Psoas muscle (tissue), 8 donors: ENCODE data around the gene TPST1. TPM values are rescaled to one million over a fixed set of nuclear protein-coding genes. Genes with fewer than 3 reads are reported as not detected.

Source experiments
- ATAC-seq, 4 donors: fragments of 200-7000 bp; cut with Tn5 transposase; one replicate each; pipeline ENCODE4 v1.9.1; 2020; ENCODE audit warnings: moderate library complexity in 3 of 4, mild to moderate bottlenecking in 2 of 4
- DNase-seq, 2 donors: peaks; one replicate each; pipeline ENCODE4 v3.0.0-alpha.2; 2020
- H3K27ac ChIP-seq: fragments of 200-600 bp; one replicate; pipeline ENCODE4 v1.8.0; 2022
- H3K27me3 ChIP-seq, 3 donors: fragments of 200-600 bp in 1 of 3; one replicate each; pipeline versions ENCODE4 v1.6.1 to v1.8.0; 2013 to 2022; ENCODE audit warnings: low read length in 2 of 3, mild to moderate bottlenecking in 2 of 3, moderate library complexity in 1 of 3; ENCODE audit not compliant: insufficient read depth in 3 of 3
- H3K36me3 ChIP-seq, 2 donors: fragments of 200-600 bp in 1 of 2; one replicate each; pipeline versions ENCODE4 v1.6.1 to v1.8.0; 2013 to 2022; ENCODE audit warnings: low read depth in 1 of 2, mild to moderate bottlenecking in 1 of 2, moderate library complexity in 1 of 2; ENCODE audit not compliant: insufficient read depth in 1 of 2
- H3K4me1 ChIP-seq: fragments of 200-600 bp; one replicate; pipeline ENCODE4 v1.8.0; 2022
- H3K4me3 ChIP-seq: fragments of 200-600 bp; one replicate; pipeline ENCODE4 v1.8.0; 2022; ENCODE audit warnings: mild to moderate bottlenecking
- H3K9me3 ChIP-seq: fragments of 200-600 bp; one replicate; pipeline ENCODE4 v1.8.0; 2022
- CTCF ChIP-seq: fragments of 200-600 bp; IDR thresholded peaks from one replicate; pipeline ENCODE4 v1.8.0; 2022; ENCODE audit warnings: antibody characterized with exemption
- WGBS, 3 donors: extraction: QIAGEN DNeasy Blood & Tissue Kit; methylation state at CpG; one replicate each; pipeline versions ENCODE4 v1.1.6 to v1.1.7; 2013; 5-methylcytosine and 5-hydroxymethylcytosine counted together
- intact Hi-C, 2 donors: fragments of 100-400 bp; cut with DNase I; formaldehyde crosslinking; loops; one replicate each; pipeline versions ENCODE4 v1.11.0 to v1.14.2; 2022
- polyA plus RNA-seq, 3 donors: library from polyadenylated mRNA; stranded (reverse); fragments of 200-250 nt; gene quantifications; one replicate each; pipeline ENCODE4 v1.2.3, GENCODE V29; 2013
- total RNA-seq, 4 donors: library from RNA; stranded (reverse); fragmentation: NEBNext Ultra II Directional in 2 of 4; extraction: Animal tissue kit (Norgen Biotek cat#: 25700) in 2 of 4; gene quantifications; one replicate each; pipeline versions ENCODE4 v1.2.1 to v1.2.4, GENCODE V29; 2021 to 2023
- donor health status: healthy with polysubstance abuse.
- donor health status: DM: no; HTN: no; CAD: no; lungs with moderate emphysema.
- donor health status: Bipolar disorder and iron deficiency.
- donor health status: healthy.
- donor health status: DM: yes; HTN: yes; CAD: no.
- donor health status: DM: no; HTN: no; CAD: no.
- donor health status: DM: no; HTN: no; CAD: no.
- donor health status: DM: yes; HTN: yes; CAD: no.

The TPST1 gene
- total and polyA plus RNA-seq, 7 donors: 1.8 to 4.5 (median 2.8) TPM

GRCh38 chr7:66306243-66306642 lies 101.1 kb downstream of the TPST1 start:
- H3K27me3 ChIP-seq: no peaks in the 10 kb centered on the region
- no peak overlapping the region for H3K27ac ChIP-seq
- no peaks in the 10 kb centered on the region for H3K4me1 ChIP-seq
- no peaks in the 10 kb centered on the region for H3K9me3 ChIP-seq
- 67 to 71% (median 68%) methylated on average over 2 of the region's 2 CpGs for WGBS, 3 donors
- TF ChIP-seq CTCF: no peak
- intact Hi-C loops: no loop called here
- DNase-seq (no peak), ATAC-seq (no peak)
- H3K4me3 ChIP-seq: no peak overlapping the region
- no peaks in the 10 kb centered on the region for H3K36me3 ChIP-seq

GRCh38 chr7:66307591-66308215 lies 102.6 kb downstream of the TPST1 start:
- TF ChIP-seq CTCF: no peak
- no peak overlapping the region for H3K27ac ChIP-seq
- no peaks in the 10 kb centered on the region for H3K27me3 ChIP-seq
- DNase-seq (no peak), ATAC-seq (no peak)
- no peaks in the 10 kb centered on the region for H3K36me3 ChIP-seq
- intact Hi-C loops: no loop called here
- no peaks in the 10 kb centered on the region for H3K9me3 ChIP-seq
- 86 to 92% (median 90%) methylated on average over 5 of the region's 5 CpGs for WGBS, 3 donors
- H3K4me3 ChIP-seq: no peak overlapping the region
- no peaks in the 10 kb centered on the region for H3K4me1 ChIP-seq

GRCh38 chr7:66308411-66308810 lies 103.3 kb downstream of the TPST1 start:
- ATAC-seq (no peak), DNase-seq (no peak)
- Histone ChIP-seq H3K27me3 (no peaks in the 10 kb centered on the region), H3K36me3 (no peaks in the 10 kb centered on the region), H3K4me3 (no peak overlapping the region), H3K27ac (no peak overlapping the region), H3K4me1 (no peaks in the 10 kb centered on the region), H3K9me3 (no peaks in the 10 kb centered on the region)
- intact Hi-C loops: no loop called here
- TF ChIP-seq CTCF: no peak
- 91 to 96% (median 92%) methylated on average over 3 of the region's 3 CpGs for WGBS, 3 donors

GRCh38 chr7:66310620-66311019 lies 105.5 kb downstream of the TPST1 start:
- 96 to 100% (median 99%) methylated on average over 2 of the region's 2 CpGs for WGBS, 3 donors
- ATAC-seq (no peak), DNase-seq (no peak)
- no peak overlapping the region for H3K27ac ChIP-seq
- H3K4me3 ChIP-seq: no peak overlapping the region
- H3K36me3 ChIP-seq: no peaks in the 10 kb centered on the region
- H3K27me3 ChIP-seq: no peaks in the 10 kb centered on the region
- TF ChIP-seq CTCF: no peak
- no peaks in the 10 kb centered on the region for H3K4me1 ChIP-seq
- H3K9me3 ChIP-seq: no peaks in the 10 kb centered on the region
- intact Hi-C loops: no loop called here
